ENCODE measurements around the gene PDE9A.

PDE9A gene

DNA sequence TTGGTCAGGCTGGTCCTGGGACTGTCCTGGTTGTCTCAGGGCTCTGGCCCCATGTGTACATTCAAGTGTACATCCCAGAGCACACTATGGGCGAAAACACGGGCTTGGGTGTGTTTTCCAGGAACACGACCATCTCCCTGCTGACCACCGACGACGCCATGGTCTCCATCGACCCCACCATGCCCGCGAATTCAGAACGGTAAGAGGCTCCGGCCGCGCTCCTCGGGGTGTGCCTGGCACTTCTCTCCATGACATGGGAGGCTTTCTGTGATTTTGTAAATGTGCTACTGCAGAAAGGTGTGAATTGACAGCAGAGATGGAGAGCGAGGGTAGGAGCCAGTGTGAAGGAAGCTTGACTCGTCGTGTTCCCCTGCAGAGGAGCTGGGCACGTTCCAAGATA is 34.4 kb downstream of the PDE9A start:
- no peak for TF ChIP-seq CTCF (IDR thresholded peaks at IDR 0.05; ENCODE audit: extremely low read depth, insufficient read depth, missing control alignments)
- in situ Hi-C loops (cut with MboI; ENCODE audit: low pct_unique_long_range_greater_than_20kb, low sequenced_read_pairs, unreplicated experiment), result no loop called here
- no peak for DNase-seq (ENCODE audit: low spot score)

- in situ Hi-C loops (cut with MboI; ENCODE audit: low pct_unique_long_range_greater_than_20kb, low sequenced_read_pairs, unreplicated experiment), result no loop called here
- TF ChIP-seq CTCF (IDR thresholded peaks at IDR 0.05; ENCODE audit: extremely low read depth, insufficient read depth, missing control alignments), result no peak
- no peak for DNase-seq (ENCODE audit: low spot score)
Measured at GRCh38 chr21:42688226-42688840, 34.9 kb downstream of the PDE9A start.

DNA sequence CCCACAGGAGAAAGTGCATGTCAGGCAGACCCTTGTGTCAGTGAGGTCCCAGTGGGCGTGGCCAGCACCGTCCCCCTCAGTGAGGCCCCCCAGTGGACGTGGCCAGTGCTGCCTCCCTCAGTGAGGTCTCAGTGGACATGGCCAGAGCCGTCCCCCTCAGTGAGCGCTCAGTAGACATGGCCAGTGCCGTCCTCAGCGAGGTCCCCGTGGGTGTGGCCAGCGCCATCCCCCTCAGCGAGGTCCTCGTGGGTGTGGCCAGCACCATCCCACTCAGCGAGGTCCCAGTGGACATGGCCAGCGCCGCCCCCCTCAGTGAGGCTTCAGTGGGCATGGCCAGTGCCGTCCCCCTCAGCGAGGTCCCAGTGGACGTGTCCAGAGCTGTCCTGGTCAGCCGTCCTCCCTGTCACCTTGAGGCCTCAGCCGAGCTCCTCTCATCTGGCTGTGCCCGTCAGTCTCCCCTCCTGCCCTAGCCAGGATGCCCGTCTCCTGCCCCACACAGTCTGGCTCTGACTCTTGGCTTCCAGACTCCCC is 35.5 kb downstream of the PDE9A start:
- no peak for TF ChIP-seq CTCF (IDR thresholded peaks at IDR 0.05; ENCODE audit: extremely low read depth, insufficient read depth, missing control alignments)
- DNase-seq (ENCODE audit: low spot score), result no peak
- in situ Hi-C loops (cut with MboI; ENCODE audit: low pct_unique_long_range_greater_than_20kb, low sequenced_read_pairs, unreplicated experiment), result no loop called here

DNA sequence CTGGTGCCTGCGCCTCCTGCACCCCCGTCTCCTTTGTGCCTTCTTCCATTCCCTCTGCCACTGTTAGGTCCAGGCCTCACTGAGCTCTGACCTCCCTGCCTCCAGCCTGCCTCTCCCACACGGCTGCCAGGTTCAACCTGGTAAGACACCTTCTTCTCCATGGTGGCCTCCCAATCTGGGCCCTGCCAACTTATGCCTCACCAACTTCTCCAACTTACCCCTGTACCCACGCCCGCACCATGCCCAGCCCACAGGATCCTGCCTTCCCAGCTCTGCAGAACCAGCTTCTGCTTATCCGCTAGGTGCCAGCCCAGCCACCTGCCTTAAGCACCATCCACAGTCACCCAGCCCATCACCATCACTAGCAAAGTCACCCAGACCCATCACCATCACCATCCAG is 37.2 kb downstream of the PDE9A start:
- no peak for DNase-seq (ENCODE audit: low spot score)
- in situ Hi-C loops (cut with MboI; ENCODE audit: low pct_unique_long_range_greater_than_20kb, low sequenced_read_pairs, unreplicated experiment), result no loop called here

GRCh38 chr21:42691901-42692559 is 38.6 kb downstream of the PDE9A start:
- no peak for DNase-seq (ENCODE audit: low spot score)
- in situ Hi-C loops (cut with MboI; ENCODE audit: low pct_unique_long_range_greater_than_20kb, low sequenced_read_pairs, unreplicated experiment), result no loop called here
- no peak for TF ChIP-seq CTCF (IDR thresholded peaks at IDR 0.05; ENCODE audit: extremely low read depth, insufficient read depth, missing control alignments)

More for the DNA sequence above, 37.2 kb downstream of the PDE9A start:
- no peak for TF ChIP-seq CTCF (IDR thresholded peaks at IDR 0.05; ENCODE audit: extremely low read depth, insufficient read depth, missing control alignments)

- in situ Hi-C loops (cut with MboI; ENCODE audit: low pct_unique_long_range_greater_than_20kb, low sequenced_read_pairs, unreplicated experiment), result no loop called here
- DNase-seq (ENCODE audit: low spot score), result no peak
- TF ChIP-seq CTCF (IDR thresholded peaks at IDR 0.05; ENCODE audit: extremely low read depth, insufficient read depth, missing control alignments), result no peak
Measured at GRCh38 chr21:42692688-42693087, 39.3 kb downstream of the PDE9A start.
